ENCODE measurements around the gene TLN1.

DNA sequence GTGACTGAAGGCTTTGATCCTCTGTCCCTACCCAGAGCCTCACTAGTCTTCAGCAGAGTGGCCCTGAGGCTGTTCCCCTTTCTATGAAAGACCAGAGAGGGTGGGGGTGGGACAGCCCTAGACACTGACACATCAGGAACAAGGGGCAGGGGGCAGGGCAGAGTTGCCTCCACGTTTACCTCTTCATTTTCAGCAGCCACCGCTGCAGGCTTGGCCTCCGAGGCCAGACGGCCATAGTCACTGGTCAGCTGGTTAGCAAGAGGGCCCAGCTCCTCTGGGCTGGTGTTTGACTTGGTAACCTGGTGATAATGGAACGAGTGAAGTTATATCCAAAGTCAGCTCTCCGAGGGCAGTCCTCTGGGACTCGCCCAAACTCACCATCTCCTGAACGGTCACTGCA, 26.6 kb downstream of the TLN1 start:
- TF ChIP-seq GATA3 (IDR thresholded peaks at IDR 0.05; ENCODE audit: low read depth, low read length) (no peak), GATA2 (IDR thresholded peaks at IDR 0.05; ENCODE audit: low read depth, low read length) (no peak)

Measured in SH-SY5Y (cell line).